Liver (tissue), 1 donor: Measurements from ENCODE around the gene MED15.

Source experiments
- REST ChIP-seq: IDR thresholded peaks from 2 replicates; pipeline ENCODE4 v1.6.1; 2016; ENCODE audit warnings: antibody characterized with exemption, mild to moderate bottlenecking
- YY1 ChIP-seq: IDR thresholded peaks from 2 replicates; pipeline ENCODE4 v1.6.1; 2016; ENCODE audit warnings: antibody characterized with exemption, mild to moderate bottlenecking

- TF ChIP-seq YY1 (no peak), REST (no peak)
Measured at GRCh38 chr22:20573833-20574615, 66.6 kb downstream of the MED15 start.
